CD4-positive, alpha-beta T cell treated with Interleukin-15 for 1 hour (primary cell): ENCODE measurements around the gene ECHDC3.
"Not testable (repeated sequence)": the region's sequence is repeated elsewhere in the genome, so short reads cannot be mapped to it uniquely, and the experiment has no call there.

ENCODE experiments used
- DNase-seq: peaks from one replicate; pipeline ENCODE4 v3.0.0-alpha.2; 2020

The ECHDC3 gene

GRCh38 chr10:11719496-11720259 is 22.5 kb upstream of the ECHDC3 start:
- DNase-seq = no peak

- peak; percentile 47 for DNase-seq
These were observed 21.9 kb upstream of the ECHDC3 start for GRCh38 chr10:11720260-11720741.

GRCh38 chr10:11721806-11722205 is 20.4 kb upstream of the ECHDC3 start:
- DNase-seq = no peak

GRCh38 chr10:11723359-11723758 is 18.8 kb upstream of the ECHDC3 start:
- DNase-seq = no peak

GRCh38 chr10:11724938-11725776 is 17.0 kb upstream of the ECHDC3 start:
- no peak for DNase-seq

- DNase-seq = no peak
These were observed 16.3 kb upstream of the ECHDC3 start for GRCh38 chr10:11725912-11726311.

GRCh38 chr10:11727563-11727962 is 14.6 kb upstream of the ECHDC3 start:
- no peak for DNase-seq

GRCh38 chr10:11728353-11728752 is 13.8 kb upstream of the ECHDC3 start:
- DNase-seq = no peak

GRCh38 chr10:11729790-11730315 is 12.3 kb upstream of the ECHDC3 start:
- DNase-seq = no peak

GRCh38 chr10:11730779-11731178 is 11.4 kb upstream of the ECHDC3 start:
- no peak for DNase-seq

GRCh38 chr10:11736767-11737166 is 5.4 kb upstream of the ECHDC3 start:
- not testable (repeated sequence) for DNase-seq

- not testable (repeated sequence) for DNase-seq
These were observed 4.7 kb upstream of the ECHDC3 start for GRCh38 chr10:11737258-11738032.

GRCh38 chr10:11740907-11741306 is 1.3 kb upstream of the ECHDC3 start:
- no peak for DNase-seq

GRCh38 chr10:11741608-11742007 is 574 bp upstream of the ECHDC3 start:
- no peak for DNase-seq

GRCh38 chr10:11742779-11743298 is 657 bp downstream of the ECHDC3 start:
- DNase-seq = no peak

- DNase-seq = no peak
These were observed 1.5 kb downstream of the ECHDC3 start for GRCh38 chr10:11743461-11744338.

- no peak for DNase-seq
These were observed 2.9 kb downstream of the ECHDC3 start for GRCh38 chr10:11745045-11745444.

GRCh38 chr10:11746883-11747539 is 4.8 kb downstream of the ECHDC3 start:
- no peak for DNase-seq

- DNase-seq = no peak
These were observed 6.7 kb downstream of the ECHDC3 start for GRCh38 chr10:11748866-11749265.

GRCh38 chr10:11750420-11750819 is 8.2 kb downstream of the ECHDC3 start:
- DNase-seq = no peak

- no peak for DNase-seq
These were observed 12.0 kb downstream of the ECHDC3 start for GRCh38 chr10:11754173-11754572.
